ENCODE measurements around the gene CABP1.

Gene CABP1

DNA sequence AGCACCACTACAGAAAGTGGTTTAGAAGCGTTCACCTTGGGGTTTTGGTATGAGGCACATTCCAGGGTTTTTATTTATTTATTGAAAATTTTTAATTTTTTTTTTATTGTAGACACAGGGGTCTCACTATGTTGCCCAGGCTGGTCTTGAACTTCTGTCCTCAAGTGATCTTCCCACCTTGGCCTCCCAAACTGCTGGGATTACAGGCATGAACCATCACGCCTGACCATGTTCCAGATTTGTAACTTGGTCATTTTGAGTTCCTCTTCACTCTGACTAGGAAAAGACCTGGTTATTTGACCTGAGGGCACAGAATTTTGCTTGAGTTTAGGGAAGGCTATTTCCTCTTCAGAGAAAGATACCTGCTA is 49.6 kb downstream of the CABP1 start:
- TF ChIP-seq, protein P1, sequence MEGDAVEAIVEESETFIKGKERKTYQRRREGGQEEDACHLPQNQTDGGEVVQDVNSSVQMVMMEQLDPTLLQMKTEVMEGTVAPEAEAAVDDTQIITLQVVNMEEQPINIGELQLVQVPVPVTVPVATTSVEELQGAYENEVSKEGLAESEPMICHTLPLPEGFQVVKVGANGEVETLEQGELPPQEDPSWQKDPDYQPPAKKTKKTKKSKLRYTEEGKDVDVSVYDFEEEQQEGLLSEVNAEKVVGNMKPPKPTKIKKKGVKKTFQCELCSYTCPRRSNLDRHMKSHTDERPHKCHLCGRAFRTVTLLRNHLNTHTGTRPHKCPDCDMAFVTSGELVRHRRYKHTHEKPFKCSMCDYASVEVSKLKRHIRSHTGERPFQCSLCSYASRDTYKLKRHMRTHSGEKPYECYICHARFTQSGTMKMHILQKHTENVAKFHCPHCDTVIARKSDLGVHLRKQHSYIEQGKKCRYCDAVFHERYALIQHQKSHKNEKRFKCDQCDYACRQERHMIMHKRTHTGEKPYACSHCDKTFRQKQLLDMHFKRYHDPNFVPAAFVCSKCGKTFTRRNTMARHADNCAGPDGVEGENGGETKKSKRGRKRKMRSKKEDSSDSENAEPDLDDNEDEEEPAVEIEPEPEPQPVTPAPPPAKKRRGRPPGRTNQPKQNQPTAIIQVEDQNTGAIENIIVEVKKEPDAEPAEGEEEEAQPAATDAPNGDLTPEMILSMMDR (IDR thresholded peaks at IDR 0.05; ENCODE audit: low read length, missing control alignments): no peak
- DNase-seq (ENCODE audit: low read depth): no peak
- H3K4me3 ChIP-seq (replicated peaks; ENCODE audit: low read depth, low read length): no peak overlapping the region

GRCh38 chr12:120690978-120691377 is 50.6 kb downstream of the CABP1 start:
- TF ChIP-seq, protein P1 (IDR thresholded peaks at IDR 0.05; ENCODE audit: low read length, missing control alignments): no peak
- DNase-seq (ENCODE audit: low read depth): no peak

DNA sequence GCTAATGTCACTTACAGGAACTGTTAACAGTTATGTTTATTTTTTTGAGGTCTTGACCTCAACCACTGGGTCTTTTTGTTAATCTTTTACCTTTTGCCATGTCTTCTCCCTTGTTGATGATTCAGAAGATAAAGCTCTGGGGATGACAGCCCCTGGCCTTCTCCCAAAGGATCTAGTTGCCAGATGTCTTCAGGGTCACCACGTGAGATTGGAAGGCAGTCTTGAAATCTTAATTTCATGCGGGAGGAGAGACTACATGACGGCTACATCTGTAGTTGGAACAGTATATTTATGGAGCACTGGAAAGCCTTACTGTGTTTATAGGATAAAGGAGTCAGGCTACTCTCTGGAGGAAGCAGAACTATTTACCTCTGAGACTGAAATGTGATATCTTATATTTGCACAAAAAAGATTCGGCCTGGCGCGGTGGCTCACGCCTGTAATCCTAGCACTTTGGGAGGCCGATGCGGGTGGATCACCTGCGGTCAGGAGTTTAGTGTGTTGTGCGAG is 52.2 kb downstream of the CABP1 start:
- H3K4me3 ChIP-seq (replicated peaks; ENCODE audit: low read depth, low read length): no peak overlapping the region
- TF ChIP-seq, protein P1 (IDR thresholded peaks at IDR 0.05; ENCODE audit: low read length, missing control alignments): no peak
- no peak for DNase-seq (ENCODE audit: low read depth)

More at GRCh38 chr12:120690978-120691377, 50.6 kb downstream of the CABP1 start:
- no peak overlapping the region for H3K4me3 ChIP-seq (replicated peaks; ENCODE audit: low read depth, low read length)

DNA sequence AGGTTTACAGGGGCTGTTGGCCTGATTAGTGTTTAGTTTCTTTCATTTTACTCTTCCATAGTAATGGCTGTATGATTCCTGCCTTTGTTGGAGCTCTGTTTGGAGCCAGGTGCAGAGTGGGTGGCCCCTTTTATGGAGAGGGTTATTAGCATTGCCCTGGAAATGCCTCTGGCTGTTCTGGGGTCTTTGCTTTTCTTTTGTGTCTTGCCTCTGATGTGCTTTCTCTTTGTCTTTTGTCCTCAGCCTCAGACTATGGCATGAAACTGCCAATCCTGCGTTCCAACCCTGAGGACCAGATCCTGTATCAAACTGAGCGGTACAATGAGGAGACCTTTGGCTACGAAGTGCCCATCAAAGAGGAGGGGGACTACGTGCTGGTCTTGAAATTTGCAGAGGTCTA is 53.4 kb downstream of the CABP1 start:
- no peak overlapping the region for H3K4me3 ChIP-seq (replicated peaks; ENCODE audit: low read depth, low read length)
- TF ChIP-seq, protein P1 (IDR thresholded peaks at IDR 0.05; ENCODE audit: low read length, missing control alignments): no peak
- no peak for DNase-seq (ENCODE audit: low read depth)

DNA sequence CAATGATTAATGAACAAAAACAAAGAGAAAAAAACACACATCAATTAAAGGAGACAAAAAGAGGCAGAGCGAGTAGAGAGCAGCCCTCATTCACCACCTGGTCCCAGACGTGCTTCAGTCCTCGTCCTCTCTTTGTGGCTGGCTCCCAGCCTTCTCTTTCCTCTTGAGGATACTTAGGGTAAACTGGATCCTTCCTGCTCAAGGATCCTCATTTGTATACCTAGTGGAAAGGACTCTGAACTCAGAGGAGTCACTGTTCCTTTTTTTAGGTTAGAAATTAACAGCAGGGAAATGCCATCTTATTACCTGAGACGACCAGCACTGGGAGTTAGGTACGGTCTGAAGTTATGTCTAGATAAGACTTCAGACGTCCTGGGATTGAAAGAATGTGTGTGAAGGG is 56.2 kb downstream of the CABP1 start:
- TF ChIP-seq, protein P1 (IDR thresholded peaks at IDR 0.05; ENCODE audit: low read length, missing control alignments): no peak
- DNase-seq (ENCODE audit: low read depth): no peak
- H3K4me3 ChIP-seq (replicated peaks; ENCODE audit: low read depth, low read length): no peak overlapping the region

DNA sequence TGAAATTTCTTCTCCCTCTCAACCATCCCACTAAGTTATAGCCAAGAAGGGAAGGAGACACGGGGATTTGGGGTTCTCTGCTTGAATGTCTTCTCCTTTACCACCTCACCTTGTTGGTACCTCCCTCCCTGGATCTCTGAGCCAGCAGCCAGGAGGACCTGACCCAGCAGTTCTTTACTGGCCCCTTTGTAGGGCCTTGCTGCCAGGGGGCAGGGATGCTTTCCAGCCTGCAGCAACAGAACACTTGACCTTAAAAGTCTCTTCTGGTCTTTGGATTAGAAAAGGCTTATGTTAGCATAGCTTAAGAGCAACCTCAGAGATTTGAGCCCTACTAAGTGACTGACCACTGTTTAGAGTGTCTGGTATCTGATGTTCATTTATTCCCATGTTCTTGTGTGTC is 56.9 kb downstream of the CABP1 start:
- H3K4me3 ChIP-seq (replicated peaks; ENCODE audit: low read depth, low read length): no peak overlapping the region
- no peak for DNase-seq (ENCODE audit: low read depth)
- TF ChIP-seq, protein P1 (IDR thresholded peaks at IDR 0.05; ENCODE audit: low read length, missing control alignments): no peak

GRCh38 chr12:120698665-120699064 is 58.2 kb downstream of the CABP1 start:
- TF ChIP-seq, protein P1 (IDR thresholded peaks at IDR 0.05; ENCODE audit: low read length, missing control alignments): no peak
- H3K4me3 ChIP-seq (replicated peaks; ENCODE audit: low read depth, low read length): no peak overlapping the region
- DNase-seq (ENCODE audit: low read depth): no peak
